Mesenchymal stem cell (in vitro differentiated cells and primary cell): ENCODE data around the gene PI4K2A.

Source experiments
- DNase-seq: peaks from one replicate; pipeline ENCODE4 v3.0.0-alpha.2; 2013
- H2AFZ ChIP-seq: one replicate; pipeline ENCODE4 v1.6.1; 2013; ENCODE audit warnings: low read depth, mild to moderate bottlenecking, control low read depth, inconsistent platforms, low read length, moderate library complexity
- H2AK5ac ChIP-seq: 2 replicates; pipeline ENCODE4 v1.6.1; 2013; ENCODE audit warnings: low read length, moderate library complexity, mild to moderate bottlenecking, inconsistent platforms; ENCODE audit not compliant: severe bottlenecking
- H2BK120ac ChIP-seq: one replicate; pipeline ENCODE4 v1.6.1; 2013; ENCODE audit warnings: low read depth, mild to moderate bottlenecking, inconsistent platforms, low read length, moderate library complexity
- H2BK12ac ChIP-seq, 2 experiments: one replicate each; pipeline ENCODE4 v1.6.1; 2013; ENCODE audit warnings: inconsistent platforms in 2 of 2, low read length in 2 of 2, mild to moderate bottlenecking in 2 of 2, moderate library complexity in 2 of 2, control low read depth in 1 of 2
- H2BK15ac ChIP-seq: one replicate; pipeline ENCODE4 v1.6.1; 2013; ENCODE audit warnings: mild to moderate bottlenecking, low read depth, inconsistent platforms; ENCODE audit not compliant: poor library complexity, severe bottlenecking
- H2BK5ac ChIP-seq: 2 replicates; pipeline ENCODE4 v1.6.1; 2013; ENCODE audit warnings: low read depth, mild to moderate bottlenecking, low read length, control low read depth, inconsistent platforms; ENCODE audit not compliant: poor library complexity, severe bottlenecking
- H3K14ac ChIP-seq, 2 experiments: one replicate each; pipeline ENCODE4 v1.6.1; 2013; ENCODE audit warnings: inconsistent platforms in 2 of 2, low read length in 2 of 2, control low read depth in 1 of 2, mild to moderate bottlenecking in 1 of 2, moderate library complexity in 1 of 2
- H3K18ac ChIP-seq, 2 experiments: one replicate each; pipeline ENCODE4 v1.6.1; 2013; ENCODE audit warnings: inconsistent platforms in 2 of 2, low read length in 2 of 2, control low read depth in 1 of 2, low read depth in 1 of 2, mild to moderate bottlenecking in 1 of 2
- H3K23ac ChIP-seq, 2 experiments: one replicate each; pipeline ENCODE4 v1.6.1; 2013; ENCODE audit warnings: inconsistent platforms in 2 of 2, low read length in 2 of 2, mild to moderate bottlenecking in 2 of 2, moderate library complexity in 2 of 2, control low read depth in 1 of 2
- H3K27ac ChIP-seq: 2 replicates; pipeline ENCODE4 v1.5.1; 2013; ENCODE audit warnings: mild to moderate bottlenecking, moderate library complexity, low read length, control low read depth, inconsistent platforms; ENCODE audit not compliant: poor library complexity, severe bottlenecking
- H3K27me3 ChIP-seq, 2 experiments: 2 replicates each; pipeline versions ENCODE4 v1.6.1 to v1.7.0; 2013; ENCODE audit warnings: low read length in 2 of 2, mild to moderate bottlenecking in 2 of 2, moderate library complexity in 2 of 2, control low read depth in 1 of 2, inconsistent platforms in 1 of 2; ENCODE audit not compliant: control insufficient read depth in 1 of 2, insufficient read depth in 1 of 2
- H3K36me3 ChIP-seq, 2 experiments: 2 replicates each; pipeline versions ENCODE4 v1.6.1 to v1.7.0; 2013; ENCODE audit warnings: low read length in 2 of 2, control low read depth in 1 of 2, inconsistent platforms in 1 of 2, low read depth in 1 of 2, mild to moderate bottlenecking in 1 of 2; ENCODE audit not compliant: insufficient read depth in 2 of 2, control insufficient read depth in 1 of 2
- H3K4ac ChIP-seq, 2 experiments: one replicate each; pipeline ENCODE4 v1.6.1; 2013; ENCODE audit warnings: inconsistent platforms in 2 of 2, low read length in 2 of 2, mild to moderate bottlenecking in 2 of 2, moderate library complexity in 2 of 2, control low read depth in 1 of 2, low read depth in 1 of 2
- H3K4me1 ChIP-seq: 2 replicates; pipeline ENCODE4 v1.6.1; 2013; ENCODE audit warnings: low read depth, low read length, control low read depth; ENCODE audit not compliant: control insufficient read depth, insufficient read depth
- H3K4me2 ChIP-seq: 2 replicates; pipeline ENCODE4 v1.6.1; 2013; ENCODE audit warnings: low read length, mild to moderate bottlenecking, inconsistent platforms; ENCODE audit not compliant: poor library complexity, severe bottlenecking
- H3K4me3 ChIP-seq, 2 experiments: 2 replicates each; pipeline versions ENCODE4 v1.5.1 to v1.7.0; 2013; ENCODE audit warnings: low read length in 2 of 2, mild to moderate bottlenecking in 2 of 2, control low read depth in 1 of 2, low read depth in 1 of 2; ENCODE audit not compliant: insufficient read depth in 1 of 2
- H3K79me1 ChIP-seq: replicated peaks from 2 replicates; pipeline ENCODE4 v1.6.1; 2013; ENCODE audit warnings: mild to moderate bottlenecking, control low read depth, low read length, inconsistent platforms; ENCODE audit not compliant: poor library complexity, severe bottlenecking
- H3K9ac ChIP-seq: 2 replicates; pipeline ENCODE4 v1.7.0; 2013; ENCODE audit warnings: mild to moderate bottlenecking, low read length, moderate library complexity
- H3K9me3 ChIP-seq: 2 replicates; pipeline ENCODE4 v1.7.0; 2013; ENCODE audit warnings: mild to moderate bottlenecking, low read length; ENCODE audit not compliant: control insufficient read depth
- H4K8ac ChIP-seq: one replicate; pipeline ENCODE4 v1.6.1; 2013; ENCODE audit warnings: inconsistent platforms, mild to moderate bottlenecking, low read length, moderate library complexity
- H4K91ac ChIP-seq: one replicate; pipeline ENCODE4 v1.6.1; 2013; ENCODE audit warnings: mild to moderate bottlenecking, low read length, inconsistent platforms
- WGBS: methylation state at CpG from one replicate; pipeline ENCODE4 v1.1.7; 2013; ENCODE audit warnings: mixed read lengths; 5-methylcytosine and 5-hydroxymethylcytosine counted together

The PI4K2A gene

GRCh38 chr10:97718659-97719142, 78.2 kb downstream of the PI4K2A start:
- no peak overlapping the region for H3K4me2 ChIP-seq
- H2BK5ac ChIP-seq = no peak overlapping the region
- peaks cover 28% of the 10 kb centered on the region for H3K79me1 ChIP-seq
- no peak overlapping the region for H3K23ac ChIP-seq
- H3K27ac ChIP-seq = no peak overlapping the region
- no peaks in the 10 kb centered on the region for H3K27me3 ChIP-seq
- no peak overlapping the region for H3K18ac ChIP-seq
- H2BK15ac ChIP-seq = no peak overlapping the region
- no peak overlapping the region for H3K4me3 ChIP-seq
- no peaks in the 10 kb centered on the region for H3K9me3 ChIP-seq
- H3K14ac ChIP-seq = no peak overlapping the region
- 87% methylated on average over 8 of the region's 8 CpGs for WGBS
- no peak overlapping the region for H3K4ac ChIP-seq
- H2AFZ ChIP-seq = no peak overlapping the region
- H3K36me3 ChIP-seq = peaks cover 32 to 40% of the 10 kb centered on the region in 2 experiments
- no peak overlapping the region for H2BK120ac ChIP-seq
- no peak overlapping the region for H2BK12ac ChIP-seq
- H2AK5ac ChIP-seq = no peak overlapping the region
- H3K4me1 ChIP-seq = peaks cover 22% of the 10 kb centered on the region
- H3K9ac ChIP-seq = peak overlapping the region; percentile 11
- H4K8ac ChIP-seq = no peak overlapping the region
- no peak overlapping the region for H4K91ac ChIP-seq
- no peak for DNase-seq

- 95% methylated on average over 2 of the region's 2 CpGs for WGBS
- H3K4me2 ChIP-seq = no peak overlapping the region
Measured at GRCh38 chr10:97719602-97720001, 79.1 kb downstream of the PI4K2A start.

GRCh38 chr10:97721871-97722780, 81.7 kb downstream of the PI4K2A start:
- no peak overlapping the region for H3K4me2 ChIP-seq
- no peak overlapping the region for H2AK5ac ChIP-seq

More at GRCh38 chr10:97719602-97720001, 79.1 kb downstream of the PI4K2A start:
- H3K23ac ChIP-seq = no peak overlapping the region
- H3K9ac ChIP-seq = no peak overlapping the region
- H3K27me3 ChIP-seq = no peaks in the 10 kb centered on the region
- peaks cover 32 to 40% of the 10 kb centered on the region in 2 experiments for H3K36me3 ChIP-seq
- H2BK12ac ChIP-seq = no peak overlapping the region
- no peak overlapping the region for H4K91ac ChIP-seq
- H2BK5ac ChIP-seq = no peak overlapping the region
- no peak overlapping the region for H3K4me3 ChIP-seq
- no peak overlapping the region for H3K14ac ChIP-seq
- H2BK15ac ChIP-seq = no peak overlapping the region
- no peak overlapping the region for H3K4ac ChIP-seq
- no peak overlapping the region for H2BK120ac ChIP-seq
- no peaks in the 10 kb centered on the region for H3K9me3 ChIP-seq
- H3K4me1 ChIP-seq = peaks cover 22% of the 10 kb centered on the region
- DNase-seq = no peak
- H4K8ac ChIP-seq = no peak overlapping the region
- peaks cover 28% of the 10 kb centered on the region for H3K79me1 ChIP-seq
- H2AK5ac ChIP-seq = no peak overlapping the region
- H3K18ac ChIP-seq = no peak overlapping the region
- H3K27ac ChIP-seq = no peak overlapping the region
- H2AFZ ChIP-seq = no peak overlapping the region

GRCh38 chr10:97723001-97723400, 82.5 kb downstream of the PI4K2A start:
- peaks cover 18 to 22% of the 10 kb centered on the region in 2 experiments for H3K36me3 ChIP-seq
- H3K4me3 ChIP-seq = no peak overlapping the region
- H3K9ac ChIP-seq = no peak overlapping the region
- DNase-seq = no peak
- H3K4ac ChIP-seq = no peak overlapping the region
- H3K27me3 ChIP-seq = no peaks in the 10 kb centered on the region
- no peak overlapping the region for H3K4me2 ChIP-seq
- H2BK15ac ChIP-seq = no peak overlapping the region
- no peak overlapping the region for H4K8ac ChIP-seq
- no peak overlapping the region for H4K91ac ChIP-seq
- no peak overlapping the region for H3K27ac ChIP-seq
- no peak overlapping the region for H3K23ac ChIP-seq
- H2BK120ac ChIP-seq = no peak overlapping the region
- H2AFZ ChIP-seq = no peak overlapping the region
- no peak overlapping the region for H2BK5ac ChIP-seq
- no peak overlapping the region for H3K18ac ChIP-seq
- H3K14ac ChIP-seq = no peak overlapping the region
- H2BK12ac ChIP-seq = no peak overlapping the region
- H3K79me1 ChIP-seq = peaks cover 13% of the 10 kb centered on the region
- H3K4me1 ChIP-seq = peaks cover 3% of the 10 kb centered on the region
- no peaks in the 10 kb centered on the region for H3K9me3 ChIP-seq
- 79% methylated on average over 3 of the region's 3 CpGs for WGBS
- H2AK5ac ChIP-seq = no peak overlapping the region

More at GRCh38 chr10:97721871-97722780, 81.7 kb downstream of the PI4K2A start:
- no peak overlapping the region for H4K8ac ChIP-seq
- no peak overlapping the region for H2BK15ac ChIP-seq
- no peaks in the 10 kb centered on the region for H3K9me3 ChIP-seq
- H3K4me1 ChIP-seq = peaks cover 8% of the 10 kb centered on the region
- peaks cover 22% of the 10 kb centered on the region for H3K79me1 ChIP-seq
- H3K27me3 ChIP-seq = no peaks in the 10 kb centered on the region
- peaks cover 27 to 29% of the 10 kb centered on the region in 2 experiments for H3K36me3 ChIP-seq
- H3K23ac ChIP-seq = no peak overlapping the region
- no peak overlapping the region for H2AFZ ChIP-seq
- no peak overlapping the region for H3K9ac ChIP-seq
- H3K4ac ChIP-seq = no peak overlapping the region
- H3K27ac ChIP-seq = no peak overlapping the region
- DNase-seq = no peak
- no peak overlapping the region for H3K14ac ChIP-seq
- no peak overlapping the region for H2BK5ac ChIP-seq
- H3K4me3 ChIP-seq = no peak overlapping the region
- H3K18ac ChIP-seq = no peak overlapping the region
- H2BK120ac ChIP-seq = no peak overlapping the region
- no peak overlapping the region for H2BK12ac ChIP-seq
- H4K91ac ChIP-seq = no peak overlapping the region
- 95% methylated on average over 9 of the region's 12 CpGs for WGBS
